Spleen (tissue), 11 donors: Measurements from ENCODE around the gene MAST4. TPM values are rescaled to one million over a fixed set of nuclear protein-coding genes. Genes with fewer than 3 reads are reported as not detected.

Experiments used
- DNase-seq: peaks from one replicate; pipeline ENCODE4 v3.0.0-alpha.2; 2020
- H3K27ac ChIP-seq, 8 donors: fragments of 200-600 bp; sonication (generic) in 7 of 8; 1 replicate in 4 of 8; 2 replicates in 4 of 8; pipeline versions ENCODE4 v1.5.0 to v1.8.0; 2016 to 2021; ENCODE audit warnings: inconsistent platforms in 4 of 8, mild to moderate bottlenecking in 4 of 8, moderate library complexity in 1 of 8
- H3K27me3 ChIP-seq, 7 donors: fragments of 200-600 bp; sonication (generic) in 6 of 7; replicated peaks in 1 of 7; 1 replicate in 4 of 7; 2 replicates in 3 of 7; pipeline versions ENCODE4 v1.5.0 to v1.8.0; 2016 to 2021; ENCODE audit warnings: inconsistent platforms in 3 of 7, mild to moderate bottlenecking in 1 of 7
- H3K36me3 ChIP-seq, 6 donors: fragments of 200-600 bp; sonication (generic) in 5 of 6; 1 replicate in 4 of 6; 2 replicates in 2 of 6; pipeline versions ENCODE4 v1.5.0 to v1.8.0; 2016 to 2021; ENCODE audit warnings: inconsistent platforms in 2 of 6
- H3K4me1 ChIP-seq, 6 donors: fragments of 200-600 bp; sonication (generic) in 5 of 6; 1 replicate in 3 of 6; 2 replicates in 3 of 6; pipeline versions ENCODE4 v1.5.0 to v1.8.0; 2016 to 2021; ENCODE audit warnings: inconsistent platforms in 3 of 6
- H3K4me3 ChIP-seq, 8 donors: fragments of 200-600 bp; sonication (generic) in 7 of 8; 1 replicate in 4 of 8; 2 replicates in 4 of 8; pipeline versions ENCODE4 v1.5.0 to v1.8.0; 2016 to 2021; ENCODE audit warnings: inconsistent platforms in 4 of 8, mild to moderate bottlenecking in 4 of 8, moderate library complexity in 2 of 8
- H3K9me3 ChIP-seq, 8 donors: fragments of 200-600 bp; sonication (generic) in 7 of 8; 1 replicate in 4 of 8; 2 replicates in 4 of 8; pipeline versions ENCODE4 v1.5.0 to v1.8.0; 2016 to 2021; ENCODE audit warnings: inconsistent platforms in 4 of 8
- POLR2A ChIP-seq, 3 donors: fragments of 450-650 bp; IDR thresholded peaks; one replicate each; pipeline ENCODE4 v1.5.1; 2017; ENCODE audit warnings: antibody characterized with exemption in 3 of 3, mild to moderate bottlenecking in 1 of 3
- POLR2AphosphoS5 ChIP-seq, 3 donors: sonication (generic); formaldehyde crosslinking; IDR thresholded peaks; one replicate each; pipeline ENCODE4 v1.5.1; 2017; ENCODE audit warnings: antibody characterized with exemption in 3 of 3
- WGBS, 5 donors: extraction: QIAGEN DNeasy Blood & Tissue Kit in 3 of 5; methylation state at CpG; one replicate each; pipeline versions ENCODE4 v1.1.5 to v1.1.7; 2013 to 2018; 5-methylcytosine and 5-hydroxymethylcytosine counted together
- intact Hi-C: fragments of 100-400 bp; cut with DNase I; formaldehyde crosslinking; loops from one replicate; pipeline ENCODE4 v1.15.0; 2023; ENCODE audit warnings: low total_unique reads
- polyA plus RNA-seq, 3 donors: library from polyadenylated mRNA; stranded (reverse); fragments of 200-250 nt; gene quantifications; one replicate each; pipeline ENCODE4 v1.2.1, GENCODE V29; 2013
- total RNA-seq, 7 donors: library from RNA; depleted of rRNA in 3 of 7; stranded (reverse); fragments of >200 nt in 3 of 7; fragmentation: NEBNext Ultra II Directional in 4 of 7; extraction: Animal tissue kit (Norgen Biotek cat#: 25700) in 4 of 7; gene quantifications; one replicate each; pipeline versions ENCODE4 v1.1.0 to v1.2.1, GENCODE V29; 2016 to 2021
- TF ChIP-seq, protein P1 (sequence below), 11 experiments: fragments of 200-600 bp in 7 of 11; fragments of 450-650 bp in 4 of 11; sonication (generic) in 4 of 11; IDR thresholded peaks in 8 of 11; conservative IDR thresholded peaks in 3 of 11; 1 replicate in 7 of 11; 2 replicates in 4 of 11; pipeline versions ENCODE4 v1.4.0 to v1.8.0; 2016 to 2021; ENCODE audit warnings: antibody characterized with exemption in 11 of 11, inconsistent platforms in 4 of 11, mild to moderate bottlenecking in 1 of 11
- donor health status: healthy with polysubstance abuse.
- donor health status: DM: no; HTN: no; CAD: no; lungs with moderate emphysema.
- donor health status: DM: no; HTN: no; CAD: no.
- donor health status: Bipolar disorder and iron deficiency.
- donor health status: healthy.
- donor health status: DM: no; HTN: no; CAD: no.
- donor health status: DM: yes; HTN: yes; CAD: no.

The MAST4 gene
- total and polyA plus RNA-seq, 10 donors = 2.5 to 43.7 (median 25.4) TPM

DNA sequence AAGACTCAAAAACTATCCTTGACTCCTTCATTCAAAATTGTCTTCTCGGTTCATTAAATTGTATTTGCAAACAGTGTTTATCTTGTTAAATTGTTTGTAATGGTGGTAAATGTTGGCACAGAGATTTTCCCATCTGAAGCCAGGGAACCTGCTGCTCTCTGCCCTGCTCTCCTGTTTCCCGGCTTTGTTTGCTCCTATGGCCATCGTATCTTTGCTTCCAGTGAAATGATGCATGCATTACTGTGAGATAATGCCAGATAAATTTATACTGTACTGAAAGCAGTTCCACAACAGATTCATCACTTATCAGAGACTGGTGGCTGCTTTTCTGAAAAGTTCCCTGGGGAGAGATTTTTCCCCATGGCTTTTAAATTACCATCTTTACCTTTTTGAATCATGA is 519.1 kb downstream of the MAST4 start:
- H3K27ac ChIP-seq = no peak overlapping the region
- DNase-seq = no peak
- no peaks in the 10 kb centered on the region for H3K4me1 ChIP-seq
- no peak for TF ChIP-seq POLR2AphosphoS5 (IDR thresholded peaks at IDR 0.05)
- TF ChIP-seq, protein P1, sequence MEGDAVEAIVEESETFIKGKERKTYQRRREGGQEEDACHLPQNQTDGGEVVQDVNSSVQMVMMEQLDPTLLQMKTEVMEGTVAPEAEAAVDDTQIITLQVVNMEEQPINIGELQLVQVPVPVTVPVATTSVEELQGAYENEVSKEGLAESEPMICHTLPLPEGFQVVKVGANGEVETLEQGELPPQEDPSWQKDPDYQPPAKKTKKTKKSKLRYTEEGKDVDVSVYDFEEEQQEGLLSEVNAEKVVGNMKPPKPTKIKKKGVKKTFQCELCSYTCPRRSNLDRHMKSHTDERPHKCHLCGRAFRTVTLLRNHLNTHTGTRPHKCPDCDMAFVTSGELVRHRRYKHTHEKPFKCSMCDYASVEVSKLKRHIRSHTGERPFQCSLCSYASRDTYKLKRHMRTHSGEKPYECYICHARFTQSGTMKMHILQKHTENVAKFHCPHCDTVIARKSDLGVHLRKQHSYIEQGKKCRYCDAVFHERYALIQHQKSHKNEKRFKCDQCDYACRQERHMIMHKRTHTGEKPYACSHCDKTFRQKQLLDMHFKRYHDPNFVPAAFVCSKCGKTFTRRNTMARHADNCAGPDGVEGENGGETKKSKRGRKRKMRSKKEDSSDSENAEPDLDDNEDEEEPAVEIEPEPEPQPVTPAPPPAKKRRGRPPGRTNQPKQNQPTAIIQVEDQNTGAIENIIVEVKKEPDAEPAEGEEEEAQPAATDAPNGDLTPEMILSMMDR (IDR thresholded peaks at IDR 0.05 in 8 of 11, conservative IDR thresholded peaks at IDR 0.05 in 3 of 11) = no peak
- TF ChIP-seq POLR2A (IDR thresholded peaks at IDR 0.05) = no peak
- no peaks in the 10 kb centered on the region for H3K9me3 ChIP-seq
- H3K27me3 ChIP-seq = no peaks in the 10 kb centered on the region
- H3K36me3 ChIP-seq = peaks cover 0 to 75% (median 9%) of the 10 kb centered on the region in 6 donors
- intact Hi-C loops = no loop called here
- 84 to 93% (median 90%) methylated on average over 3 of the region's 3 CpGs for WGBS, 5 donors
- H3K4me3 ChIP-seq = no peak overlapping the region

- TF ChIP-seq POLR2A (IDR thresholded peaks at IDR 0.05) (no peak), POLR2AphosphoS5 (IDR thresholded peaks at IDR 0.05) (no peak)
- TF ChIP-seq, protein P1 (IDR thresholded peaks at IDR 0.05 in 8 of 11, conservative IDR thresholded peaks at IDR 0.05 in 3 of 11) = no peak
- Histone ChIP-seq H3K36me3 (peaks cover 0 to 75% (median 9%) of the 10 kb centered on the region in 6 donors), H3K9me3 (no peaks in the 10 kb centered on the region), H3K27me3 (no peaks in the 10 kb centered on the region), H3K4me3 (no peak overlapping the region), H3K4me1 (no peaks in the 10 kb centered on the region), H3K27ac (no peak overlapping the region)
- 94 to 98% (median 95%) methylated on average over 3 of the region's 3 CpGs for WGBS, 5 donors
- no peak for DNase-seq
- intact Hi-C loops = no loop called here
These were observed 519.6 kb downstream of the MAST4 start for GRCh38 chr5:67115817-67116216.

GRCh38 chr5:67118050-67118620 is 521.9 kb downstream of the MAST4 start:
- DNase-seq = no peak
- H3K4me3 ChIP-seq = no peak overlapping the region
- no peak overlapping the region for H3K27ac ChIP-seq
- H3K9me3 ChIP-seq = no peaks in the 10 kb centered on the region
- intact Hi-C loops = no loop called here
- 85 to 96% (median 91%) methylated on average over 4 of the region's 4 CpGs for WGBS, 5 donors
- H3K27me3 ChIP-seq = no peaks in the 10 kb centered on the region
- H3K4me1 ChIP-seq = no peaks in the 10 kb centered on the region
- TF ChIP-seq POLR2A (IDR thresholded peaks at IDR 0.05) = no peak
- TF ChIP-seq, protein P1 (IDR thresholded peaks at IDR 0.05 in 8 of 11, conservative IDR thresholded peaks at IDR 0.05 in 3 of 11) = no peak
- TF ChIP-seq POLR2AphosphoS5 (IDR thresholded peaks at IDR 0.05) = no peak
- peaks cover 0 to 73% (median 9%) of the 10 kb centered on the region in 6 donors for H3K36me3 ChIP-seq

GRCh38 chr5:67119010-67119409 is 522.8 kb downstream of the MAST4 start:
- H3K36me3 ChIP-seq = peaks cover 0 to 75% (median 6%) of the 10 kb centered on the region in 6 donors
- no peak for DNase-seq
- H3K27me3 ChIP-seq = no peaks in the 10 kb centered on the region
- 89 to 94% (median 93%) methylated on average over 1 of the region's 1 CpG for WGBS, 5 donors
- no peaks in the 10 kb centered on the region for H3K4me1 ChIP-seq
- intact Hi-C loops = no loop called here
- no peaks in the 10 kb centered on the region for H3K9me3 ChIP-seq
- H3K4me3 ChIP-seq = no peak overlapping the region
- TF ChIP-seq, protein P1 (IDR thresholded peaks at IDR 0.05 in 8 of 11, conservative IDR thresholded peaks at IDR 0.05 in 3 of 11) = no peak
- TF ChIP-seq POLR2AphosphoS5 (IDR thresholded peaks at IDR 0.05) (no peak), POLR2A (IDR thresholded peaks at IDR 0.05) (no peak)
- H3K27ac ChIP-seq = no peak overlapping the region
